TTC549 (cell line): ENCODE results near the gene SENP7.
A peak's percentile ranks its signal among the peaks of the same experiment; 100 is the strongest.
"Not testable (repeated sequence)": the region's sequence is repeated elsewhere in the genome, so short reads cannot be mapped to it uniquely, and the experiment has no call there.

Experiments used
- FAIRE-seq: peaks from 2 replicates; lab custom pipeline; 2012; peaks lifted over from hg19 to GRCh38; lab: Jason Lieb, UNC

The SENP7 gene

GRCh38 chr3:101512646-101513418 lies at the start of gene SENP7:
Gene SENP7, minus strand, starts transcription at chr3:101513212. Its CDS starts 82 bp downstream, at chr3:101513130.
- FAIRE-seq = peak; percentile 50

- peak; percentile 3 for FAIRE-seq
Measured at GRCh38 chr3:101561630-101562328, 48.8 kb upstream of the SENP7 start, which contains the start of gene TRMT10C. Gene TRMT10C, plus strand, starts transcription at chr3:101561868. Its CDS starts 2,914 bp downstream, at chr3:101564782.

GRCh38 chr3:101556064-101556463 lies 43.1 kb upstream of the SENP7 start:
- FAIRE-seq = no peak

GRCh38 chr3:101553381-101553780 lies 40.4 kb upstream of the SENP7 start:
- not testable (repeated sequence) for FAIRE-seq

GRCh38 chr3:101551359-101552081 lies 38.5 kb upstream of the SENP7 start:
- FAIRE-seq = not testable (repeated sequence)

GRCh38 chr3:101549473-101549872 lies 36.5 kb upstream of the SENP7 start:
- no peak for FAIRE-seq

GRCh38 chr3:101548527-101549105 lies 35.6 kb upstream of the SENP7 start:
- FAIRE-seq = no peak

DNA sequence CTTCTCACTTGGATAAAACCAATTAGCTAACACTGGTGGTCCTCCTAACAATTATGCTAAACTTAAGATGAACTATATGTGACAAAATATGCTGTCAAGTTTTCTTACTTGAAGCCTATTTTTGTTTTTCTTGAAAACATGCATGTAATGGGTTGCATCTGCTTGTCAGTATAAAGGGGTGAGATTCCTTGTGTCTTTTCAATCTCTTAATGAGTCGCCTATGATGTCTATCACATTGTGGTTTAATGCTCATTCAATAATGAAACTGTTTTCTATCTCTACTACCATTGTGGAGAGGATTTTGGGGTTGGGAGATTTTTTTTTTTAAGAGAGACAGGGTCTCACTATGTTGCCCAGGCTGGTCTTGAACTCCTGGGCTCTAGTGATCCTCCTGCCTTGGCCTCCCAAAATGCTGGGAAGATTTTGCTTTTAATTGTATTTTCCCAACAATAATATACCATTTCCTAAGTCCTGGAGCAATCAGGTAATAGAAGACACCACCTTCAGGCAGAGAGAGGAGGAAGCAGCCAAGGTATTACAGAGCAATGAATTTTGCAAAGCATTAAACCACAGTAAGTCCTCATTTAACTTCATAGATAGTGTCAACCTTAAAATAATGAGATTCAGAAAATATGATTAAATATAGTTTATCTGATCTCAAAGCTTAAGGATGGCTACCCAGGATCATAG lies 31.3 kb upstream of the SENP7 start:
- FAIRE-seq = no peak

DNA sequence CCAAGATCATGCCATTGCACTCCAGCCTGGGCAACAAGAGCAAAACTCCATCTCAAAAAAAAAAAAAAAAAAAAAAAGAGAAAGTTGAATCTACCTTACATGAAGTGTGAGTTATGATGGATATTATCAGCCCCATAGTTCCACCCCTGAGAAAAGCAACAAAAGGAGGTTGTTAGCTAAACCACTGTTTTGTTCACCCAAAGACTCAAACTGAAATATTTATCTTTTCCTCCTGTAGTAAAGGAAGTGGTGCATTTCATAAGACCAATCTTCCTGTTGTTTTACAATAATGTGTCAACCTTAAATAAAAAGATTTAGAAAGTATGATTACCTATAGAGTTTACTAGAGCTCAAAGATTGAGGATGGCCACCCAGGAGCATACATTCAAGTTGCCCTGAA lies 29.9 kb upstream of the SENP7 start:
- FAIRE-seq = no peak

GRCh38 chr3:101536955-101537354 lies 23.9 kb upstream of the SENP7 start:
- not testable (repeated sequence) for FAIRE-seq

GRCh38 chr3:101536266-101536665 lies 23.3 kb upstream of the SENP7 start:
- no peak for FAIRE-seq

DNA sequence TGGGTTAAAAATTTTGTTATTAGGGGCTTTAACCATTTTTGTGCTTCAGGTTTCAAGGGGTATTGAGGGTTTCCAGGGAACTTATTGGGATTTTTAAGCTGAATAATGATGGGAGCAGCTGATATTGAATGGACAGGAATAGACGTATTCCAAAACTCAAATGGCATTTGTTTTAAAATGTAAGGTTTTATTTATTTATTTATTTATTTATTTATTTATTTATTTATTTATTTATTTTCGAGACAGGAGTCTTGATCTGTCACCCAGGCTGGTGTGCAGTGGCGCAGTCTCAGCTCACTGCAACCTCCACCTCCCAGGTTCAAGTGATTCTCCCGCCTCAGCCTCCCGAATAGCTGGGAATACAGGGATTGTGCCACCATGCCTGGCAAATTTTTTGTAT lies 22.2 kb upstream of the SENP7 start:
- no peak for FAIRE-seq

DNA sequence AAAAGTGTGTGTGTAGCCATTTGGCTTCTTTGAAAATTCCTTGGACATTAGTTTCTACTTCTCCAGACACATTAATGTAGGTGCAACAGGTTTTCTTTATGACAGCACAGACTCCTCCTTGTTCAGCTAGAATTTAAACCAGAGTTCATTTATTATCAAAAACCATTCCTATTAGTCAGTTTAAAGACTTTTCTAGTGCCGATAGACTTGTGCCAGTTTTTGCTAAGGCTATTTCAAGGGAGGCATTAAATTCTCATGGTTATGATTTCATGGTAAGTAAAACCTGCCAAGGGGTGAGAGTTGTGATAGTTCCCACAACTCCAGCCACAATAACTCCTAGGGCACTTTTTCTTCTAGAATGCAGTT lies 20.6 kb upstream of the SENP7 start:
- no peak for FAIRE-seq

DNA sequence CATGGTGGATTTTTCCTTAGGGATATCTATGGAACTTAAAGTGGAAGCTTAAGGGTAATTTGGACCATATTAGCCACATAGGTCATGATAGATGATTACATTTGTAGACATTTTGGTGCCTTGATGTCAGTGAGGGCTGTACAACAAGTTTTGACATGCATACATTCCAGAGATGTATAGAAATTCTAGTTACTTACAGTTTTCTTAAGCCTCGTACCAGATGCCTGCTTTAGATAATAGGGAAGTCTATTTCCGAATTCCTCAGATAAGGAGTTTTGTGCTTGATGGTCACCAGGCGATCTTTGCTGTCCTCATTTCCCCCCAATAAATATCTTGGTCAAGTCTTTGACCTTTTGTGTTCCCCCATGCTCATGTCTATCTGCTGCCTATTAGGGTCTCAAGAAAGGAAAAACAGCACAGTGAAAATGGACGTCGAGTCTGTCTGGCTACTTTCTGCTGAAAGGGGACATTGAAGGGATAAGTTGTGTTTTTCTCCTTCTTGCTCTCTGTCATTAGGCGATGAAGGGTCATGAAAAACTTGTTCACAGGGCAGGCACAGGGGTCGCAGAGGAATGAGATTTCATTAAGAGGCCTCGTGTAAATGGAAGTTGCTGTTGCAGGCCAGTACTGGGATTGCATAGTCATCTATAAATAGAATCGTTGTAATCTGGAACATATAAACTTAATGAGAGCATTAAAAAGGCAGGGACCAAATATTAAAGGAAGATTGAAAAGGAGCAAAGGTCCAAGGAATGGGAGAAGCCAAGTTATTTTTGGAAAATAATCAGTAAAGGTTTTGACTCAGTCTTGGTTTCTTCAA lies 20.0 kb upstream of the SENP7 start:
- no peak for FAIRE-seq

DNA sequence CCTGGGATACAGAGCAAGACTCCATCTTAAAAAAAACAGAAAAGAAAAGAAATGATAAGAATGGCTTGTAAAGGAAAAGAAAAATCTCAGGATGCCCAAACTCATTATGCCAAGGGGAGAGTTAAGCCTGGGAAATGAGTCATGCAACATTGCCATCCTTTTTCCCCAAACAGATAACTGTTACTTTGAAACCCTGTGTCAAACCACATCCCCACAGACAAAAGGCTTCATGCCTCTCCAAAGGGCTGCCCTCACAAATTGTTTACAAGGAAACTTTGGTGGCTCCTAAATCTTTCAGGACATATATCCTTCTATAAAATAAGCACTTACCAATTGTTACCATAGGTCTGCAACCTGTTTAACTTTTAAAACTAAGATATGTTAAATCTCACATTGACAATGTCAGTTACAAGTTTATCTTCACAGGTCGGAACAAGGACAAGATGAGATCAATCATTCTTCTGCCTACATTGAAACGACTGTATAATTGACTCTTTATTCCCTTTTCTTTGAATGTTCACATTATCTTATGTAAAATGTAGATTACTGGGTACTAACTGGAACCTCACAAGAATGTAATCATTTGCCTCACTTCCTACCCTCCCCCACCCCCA lies 18.6 kb upstream of the SENP7 start:
- FAIRE-seq = no peak

- no peak for FAIRE-seq
Measured at GRCh38 chr3:101530686-101531047, 17.7 kb upstream of the SENP7 start.

- FAIRE-seq = no peak
Measured at GRCh38 chr3:101529816-101530685, 17.0 kb upstream of the SENP7 start.

GRCh38 chr3:101527906-101528305 lies 14.9 kb upstream of the SENP7 start:
- FAIRE-seq = no peak

GRCh38 chr3:101527441-101527840 lies 14.4 kb upstream of the SENP7 start:
- no peak for FAIRE-seq

- no peak for FAIRE-seq
Measured at GRCh38 chr3:101521211-101521701, 8.2 kb upstream of the SENP7 start.
